ENCODE data around the gene WNT10A.

DNA sequence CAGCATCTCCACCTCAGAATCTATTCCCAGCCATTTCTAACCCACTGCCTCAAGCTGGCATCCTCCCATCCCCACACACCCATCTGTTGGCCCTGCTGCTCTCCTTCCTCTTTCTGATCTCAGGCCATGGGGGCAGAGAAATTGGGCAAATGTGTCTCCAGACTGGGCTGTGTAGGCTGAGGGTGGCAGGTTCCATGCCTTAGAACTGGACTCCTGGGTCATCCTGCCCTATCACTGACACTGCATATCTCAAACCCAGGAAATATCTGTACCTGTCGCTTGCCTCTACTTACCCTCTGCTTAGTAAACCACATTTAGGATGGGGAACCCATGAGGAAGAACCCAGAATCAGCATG lies 1.8 kb downstream of the WNT10A start:
- TF ChIP-seq CEBPG (CRISPR knock-in tag; IDR thresholded peaks at IDR 0.05) (no peak), CEBPG (tag; conservative IDR thresholded peaks at IDR 0.05 in 1 of 2, IDR thresholded peaks at IDR 0.05 in 1 of 2) (no peak), MIER1 (IDR thresholded peaks at IDR 0.05; ENCODE audit: low read depth) (no peak), CBFA2T3 (IDR thresholded peaks at IDR 0.05) (no peak), FOXM1 (IDR thresholded peaks at IDR 0.05; ENCODE audit: low read depth) (no peak), FOXM1 (CRISPR knock-in tag; IDR thresholded peaks at IDR 0.05; ENCODE audit: low read depth) (no peak)
- TF ChIP-seq, protein P1, sequence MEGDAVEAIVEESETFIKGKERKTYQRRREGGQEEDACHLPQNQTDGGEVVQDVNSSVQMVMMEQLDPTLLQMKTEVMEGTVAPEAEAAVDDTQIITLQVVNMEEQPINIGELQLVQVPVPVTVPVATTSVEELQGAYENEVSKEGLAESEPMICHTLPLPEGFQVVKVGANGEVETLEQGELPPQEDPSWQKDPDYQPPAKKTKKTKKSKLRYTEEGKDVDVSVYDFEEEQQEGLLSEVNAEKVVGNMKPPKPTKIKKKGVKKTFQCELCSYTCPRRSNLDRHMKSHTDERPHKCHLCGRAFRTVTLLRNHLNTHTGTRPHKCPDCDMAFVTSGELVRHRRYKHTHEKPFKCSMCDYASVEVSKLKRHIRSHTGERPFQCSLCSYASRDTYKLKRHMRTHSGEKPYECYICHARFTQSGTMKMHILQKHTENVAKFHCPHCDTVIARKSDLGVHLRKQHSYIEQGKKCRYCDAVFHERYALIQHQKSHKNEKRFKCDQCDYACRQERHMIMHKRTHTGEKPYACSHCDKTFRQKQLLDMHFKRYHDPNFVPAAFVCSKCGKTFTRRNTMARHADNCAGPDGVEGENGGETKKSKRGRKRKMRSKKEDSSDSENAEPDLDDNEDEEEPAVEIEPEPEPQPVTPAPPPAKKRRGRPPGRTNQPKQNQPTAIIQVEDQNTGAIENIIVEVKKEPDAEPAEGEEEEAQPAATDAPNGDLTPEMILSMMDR (IDR thresholded peaks at IDR 0.05 in 2 of 3, conservative IDR thresholded peaks at IDR 0.05 in 1 of 3; ENCODE audit: insufficient read depth in 2 of 3, low read depth in 1 of 3, low read length in 3 of 3): no peak
- TF ChIP-seq, protein P2, sequence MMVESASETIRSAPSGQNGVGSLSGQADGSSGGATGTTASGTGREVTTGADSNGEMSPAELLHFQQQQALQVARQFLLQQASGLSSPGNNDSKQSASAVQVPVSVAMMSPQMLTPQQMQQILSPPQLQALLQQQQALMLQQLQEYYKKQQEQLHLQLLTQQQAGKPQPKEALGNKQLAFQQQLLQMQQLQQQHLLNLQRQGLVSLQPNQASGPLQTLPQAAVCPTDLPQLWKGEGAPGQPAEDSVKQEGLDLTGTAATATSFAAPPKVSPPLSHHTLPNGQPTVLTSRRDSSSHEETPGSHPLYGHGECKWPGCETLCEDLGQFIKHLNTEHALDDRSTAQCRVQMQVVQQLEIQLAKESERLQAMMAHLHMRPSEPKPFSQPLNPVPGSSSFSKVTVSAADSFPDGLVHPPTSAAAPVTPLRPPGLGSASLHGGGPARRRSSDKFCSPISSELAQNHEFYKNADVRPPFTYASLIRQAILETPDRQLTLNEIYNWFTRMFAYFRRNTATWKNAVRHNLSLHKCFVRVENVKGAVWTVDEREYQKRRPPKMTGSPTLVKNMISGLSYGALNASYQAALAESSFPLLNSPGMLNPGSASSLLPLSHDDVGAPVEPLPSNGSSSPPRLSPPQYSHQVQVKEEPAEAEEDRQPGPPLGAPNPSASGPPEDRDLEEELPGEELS (CRISPR knock-in tag; IDR thresholded peaks at IDR 0.05; ENCODE audit: borderline replicate concordance): no peak

Data from K562 (cell line).